ENCODE measurements around the gene CUL7. TPM values are rescaled to one million over a fixed set of nuclear protein-coding genes. Genes with fewer than 3 reads are reported as not detected.
"Not testable (repeated sequence)": the region's sequence is repeated elsewhere in the genome, so short reads cannot be mapped to it uniquely, and the experiment has no call there.

CUL7 gene
- polyA plus RNA-seq (ENCODE audit: insufficient read length), result 52.6 TPM

DNA sequence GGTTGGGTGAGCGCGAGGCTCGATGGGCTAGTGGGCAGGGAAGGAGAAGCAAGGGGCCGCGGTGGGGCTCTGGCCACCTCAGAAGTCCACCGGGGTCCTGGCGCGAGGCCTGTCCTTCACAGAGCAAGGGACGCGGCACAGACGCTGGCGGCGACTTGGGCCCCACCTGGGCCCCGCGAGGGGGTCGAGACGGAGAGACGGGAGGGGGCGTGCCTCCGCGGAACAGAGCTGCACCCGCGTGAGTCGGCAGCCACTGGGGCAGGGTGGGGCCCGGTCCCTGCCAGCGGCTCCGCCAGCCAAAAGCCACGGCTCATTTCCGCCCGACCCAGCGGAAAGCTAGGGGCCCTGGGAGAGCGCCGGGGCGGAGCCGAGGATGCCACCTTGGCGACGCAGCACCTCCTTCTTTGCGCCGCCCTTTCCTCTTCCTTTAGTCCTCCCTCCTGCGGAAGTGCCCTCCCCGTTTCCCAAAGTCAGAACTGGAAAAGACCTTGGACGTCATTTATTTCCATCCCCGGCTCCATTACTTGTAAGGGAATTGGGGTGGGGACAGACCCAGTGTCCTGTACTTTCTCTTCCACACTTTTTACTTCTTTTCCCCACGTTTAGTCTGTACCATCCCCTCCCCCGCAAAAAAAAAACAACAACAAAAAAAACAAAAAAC is at the start of gene CUL7:
Gene CUL7 (minus strand): TSS at position 307 of the 661 bp plus-strand sequence. CDS start 1,063 bp downstream, outside the sequence.
- DNase-seq, result peak; percentile 96

DNA sequence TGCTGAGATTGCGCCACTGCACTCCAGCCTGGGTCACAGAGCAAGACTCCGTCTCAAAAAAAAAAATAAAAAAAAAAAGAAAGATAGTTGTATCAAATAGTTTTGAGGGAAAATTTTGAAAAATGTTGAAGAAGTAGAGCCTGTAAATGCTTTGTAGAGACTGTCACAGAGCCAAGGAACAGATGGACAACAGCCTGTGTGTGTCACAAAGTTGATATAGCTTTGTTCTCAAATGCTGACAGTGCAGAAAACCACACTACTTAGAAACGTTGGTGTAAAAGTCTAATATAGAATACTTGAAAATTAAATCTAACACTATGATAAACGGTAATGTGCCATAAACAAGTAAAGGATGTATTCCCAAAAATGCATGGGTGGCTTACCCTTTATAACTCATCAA is 47.8 kb upstream of the CUL7 start:
- DNase-seq, result no peak

DNA sequence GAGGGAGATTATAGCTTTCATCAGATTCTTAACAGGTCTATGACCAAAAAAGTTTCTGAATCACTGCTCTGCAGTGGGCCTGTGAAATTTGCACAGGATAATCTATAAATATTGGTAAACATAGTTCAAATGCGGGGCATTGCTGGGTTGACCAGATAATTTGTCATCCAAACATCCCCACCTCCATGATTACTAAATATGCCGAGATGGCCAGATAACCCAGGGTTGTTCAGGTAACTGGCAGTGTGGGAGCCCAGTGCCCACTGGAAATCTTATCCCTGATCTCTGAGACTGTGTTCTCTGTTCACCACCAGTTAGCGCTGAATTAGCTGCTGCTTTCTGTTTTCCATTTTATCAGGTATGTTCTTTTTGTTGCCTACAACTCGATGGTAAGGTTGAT is 43.9 kb upstream of the CUL7 start:
- no peak for DNase-seq

DNA sequence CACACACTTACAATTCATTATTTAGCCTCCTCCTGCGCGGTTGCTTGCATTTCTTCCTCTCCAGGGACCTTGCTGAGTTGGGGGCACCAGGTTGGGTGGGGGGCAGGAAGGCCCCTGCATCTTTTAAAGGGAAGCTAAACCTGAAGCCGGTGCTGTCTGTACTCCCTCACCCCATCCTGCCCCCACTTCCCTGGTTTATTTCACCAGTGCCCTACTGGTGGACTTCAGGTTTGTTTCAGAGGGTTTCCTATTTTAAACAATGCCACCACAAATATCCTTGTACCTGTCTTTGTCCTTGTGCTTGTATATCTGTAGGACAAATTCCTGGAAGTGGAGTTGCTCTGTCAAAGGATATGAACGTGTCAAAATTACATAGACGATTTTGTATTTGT is 43.4 kb upstream of the CUL7 start:
- DNase-seq, result no peak

DNA sequence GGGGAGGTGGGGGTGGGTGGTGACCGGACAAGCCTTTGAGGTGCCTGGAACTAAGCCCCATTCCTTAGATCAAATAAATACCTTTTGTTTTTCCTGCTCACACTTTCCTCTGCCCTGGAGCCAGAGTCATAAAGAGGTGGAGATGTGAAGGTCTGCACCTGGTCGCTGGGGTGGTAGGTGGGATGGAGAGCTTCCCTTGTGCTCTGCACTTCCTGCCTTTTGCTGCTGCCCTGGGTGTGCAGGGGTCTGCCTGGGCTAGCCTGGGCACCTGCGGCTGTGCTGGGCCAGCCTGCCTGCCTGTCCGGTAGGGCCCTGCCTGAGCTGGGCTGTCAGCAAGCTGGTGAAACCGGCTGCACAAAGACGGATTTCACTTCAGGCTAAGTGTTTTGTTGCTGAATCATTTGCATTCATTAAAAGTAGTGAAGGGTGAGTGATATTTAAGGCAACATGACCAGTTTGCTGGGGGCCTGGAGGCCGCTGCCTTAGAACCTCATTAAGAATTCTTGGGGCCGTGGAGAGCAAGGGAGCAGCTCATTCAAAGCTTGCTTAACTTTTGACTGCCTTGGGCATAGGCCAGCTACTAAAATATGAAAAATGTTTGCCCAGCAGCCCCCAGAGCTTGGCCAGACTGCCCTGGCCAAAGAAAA is 42.9 kb upstream of the CUL7 start:
- no peak for DNase-seq

DNA sequence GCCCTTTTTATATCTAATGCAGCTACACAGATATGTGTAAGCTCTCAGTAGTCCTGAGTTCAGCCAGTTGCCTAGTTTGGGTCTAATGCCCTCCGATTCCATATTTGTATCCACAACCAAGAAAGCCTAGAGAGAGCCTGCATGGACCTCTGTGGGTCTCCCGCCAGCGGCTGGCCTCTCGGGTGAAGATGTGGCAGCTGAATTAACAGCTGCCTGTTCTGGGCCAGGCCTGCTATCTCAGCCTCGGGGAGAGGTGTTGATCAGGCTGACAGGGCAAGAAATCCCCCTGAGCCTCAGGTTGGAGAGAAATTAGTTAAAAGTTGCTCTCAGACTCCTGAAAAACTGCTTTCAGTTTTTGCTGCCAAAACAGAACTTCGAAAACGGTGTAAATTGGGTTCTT is 42.3 kb upstream of the CUL7 start:
- no peak for DNase-seq

DNA sequence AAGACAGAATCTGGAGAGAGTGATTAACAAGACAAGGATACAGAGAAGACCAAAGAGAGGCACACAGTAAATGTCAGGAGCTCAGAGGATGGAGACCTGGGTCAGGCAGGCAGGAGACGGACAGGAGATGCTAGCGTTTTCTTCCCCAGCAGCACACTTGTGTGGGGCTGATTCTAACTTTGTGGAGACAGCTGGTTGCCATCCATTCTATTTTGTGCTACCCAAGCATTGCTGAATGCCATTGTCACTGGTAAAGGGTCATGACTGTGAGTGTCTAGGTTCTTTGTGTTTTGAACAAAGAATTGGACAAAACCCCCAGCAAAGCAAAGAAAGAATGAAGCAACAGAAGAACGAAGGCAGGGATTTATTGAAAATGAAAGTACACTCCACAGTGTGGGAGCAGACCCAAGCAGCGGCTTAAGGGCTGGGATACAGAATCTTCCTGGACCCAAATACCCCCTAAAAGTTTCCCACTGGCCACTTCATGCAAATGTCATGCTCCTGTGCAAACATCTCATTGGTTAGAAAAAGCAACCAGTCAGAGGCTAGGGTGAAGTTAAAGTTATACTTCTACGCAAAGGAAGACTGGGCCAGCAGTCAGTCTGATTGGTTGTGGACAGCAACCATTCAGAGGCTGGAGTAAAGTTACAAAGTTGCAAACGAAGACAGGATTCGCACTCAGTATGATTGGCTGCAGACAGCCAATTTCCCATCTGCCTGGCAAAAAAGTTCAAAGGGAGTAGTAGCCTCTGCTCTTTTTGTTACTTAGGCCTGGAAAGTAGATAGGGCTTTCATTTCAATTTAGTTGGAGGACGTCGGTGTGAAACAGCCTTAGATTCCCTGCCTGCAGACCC is 40.0 kb upstream of the CUL7 start:
- DNase-seq, result peak; percentile 74

DNA sequence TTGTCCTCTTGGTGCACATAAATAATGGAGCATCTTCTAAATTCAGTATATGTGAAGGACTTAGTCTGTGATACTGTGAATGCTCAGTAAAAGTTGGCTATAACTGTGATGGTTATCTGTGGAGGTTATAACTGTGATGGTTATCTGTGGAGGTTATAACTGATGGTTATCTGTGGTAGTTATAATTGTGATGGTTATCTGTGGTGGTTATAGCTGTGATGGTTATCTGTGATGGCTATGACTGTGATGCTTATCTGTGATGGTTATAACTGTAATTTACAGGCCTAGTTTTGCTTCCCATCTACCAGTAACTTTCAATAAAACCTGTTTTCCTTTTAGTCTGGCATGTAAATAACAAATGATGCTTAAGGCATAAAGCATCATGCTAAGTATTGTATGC is 39.0 kb upstream of the CUL7 start:
- DNase-seq, result no peak

DNA sequence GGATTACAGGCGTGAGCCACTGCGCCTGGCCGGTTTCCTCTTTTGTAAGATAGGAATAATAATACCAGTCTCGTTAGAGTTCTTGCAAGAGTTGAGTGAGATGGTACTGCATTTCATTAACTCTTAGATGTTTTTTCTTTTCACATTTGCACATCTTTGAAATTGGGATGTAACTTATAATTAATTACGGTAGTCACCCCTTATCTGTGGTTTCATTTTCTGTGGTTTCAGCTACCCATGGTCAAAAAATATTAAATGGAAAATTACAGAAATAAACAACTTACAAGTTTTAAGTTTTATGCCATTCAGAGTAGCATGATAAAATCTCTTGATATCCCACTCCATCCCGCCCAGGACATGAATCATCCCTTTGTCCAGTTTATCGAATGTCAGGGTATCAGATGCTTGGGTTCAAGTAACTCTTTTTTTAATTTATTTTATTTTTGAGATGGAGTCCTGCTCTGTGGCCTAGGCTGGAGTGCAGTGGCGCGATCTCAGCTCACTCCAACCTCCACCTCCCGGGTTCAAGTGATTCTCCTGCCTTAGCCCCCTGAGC is 37.9 kb upstream of the CUL7 start:
- DNase-seq, result no peak

DNA sequence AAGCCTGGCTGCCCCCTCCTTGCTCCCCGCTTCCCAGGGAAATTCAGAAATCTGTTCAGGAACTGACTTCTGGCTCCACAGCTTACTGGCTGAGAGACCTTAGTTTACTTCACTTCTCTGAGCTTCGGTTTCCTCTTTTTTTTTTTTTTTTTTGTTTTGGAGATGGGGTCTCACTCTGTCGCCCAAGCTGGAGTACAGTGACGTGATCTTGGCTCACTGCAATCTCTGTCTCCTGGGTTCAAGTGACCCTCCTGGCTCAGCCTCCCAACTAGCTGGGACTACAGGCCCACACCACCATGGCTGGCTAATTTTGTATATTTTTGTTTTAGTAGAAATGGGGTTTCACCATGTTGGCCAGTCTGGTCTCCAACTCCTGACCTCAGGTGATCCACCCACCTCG is 37.4 kb upstream of the CUL7 start:
- no peak for DNase-seq

DNA sequence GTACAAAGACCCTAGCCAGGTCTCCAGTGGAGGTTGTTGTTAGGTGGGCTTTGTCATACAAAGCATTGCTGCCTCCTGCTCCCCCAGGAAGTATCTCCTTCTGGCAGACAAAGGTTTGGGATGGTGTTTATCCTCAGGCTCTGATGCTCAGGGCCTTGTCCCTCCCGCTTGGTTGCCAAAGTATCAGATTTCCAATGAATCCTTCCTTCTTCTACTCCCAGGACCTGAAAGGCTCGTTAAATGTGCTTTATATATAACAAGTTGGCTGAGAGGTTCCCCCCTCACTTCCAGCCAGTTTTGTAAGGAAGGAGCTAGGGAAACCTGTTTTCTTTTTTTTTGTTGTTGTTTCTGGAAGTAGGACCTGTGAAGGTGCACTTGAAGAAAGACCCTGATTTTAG is 36.9 kb upstream of the CUL7 start:
- DNase-seq, result no peak

DNA sequence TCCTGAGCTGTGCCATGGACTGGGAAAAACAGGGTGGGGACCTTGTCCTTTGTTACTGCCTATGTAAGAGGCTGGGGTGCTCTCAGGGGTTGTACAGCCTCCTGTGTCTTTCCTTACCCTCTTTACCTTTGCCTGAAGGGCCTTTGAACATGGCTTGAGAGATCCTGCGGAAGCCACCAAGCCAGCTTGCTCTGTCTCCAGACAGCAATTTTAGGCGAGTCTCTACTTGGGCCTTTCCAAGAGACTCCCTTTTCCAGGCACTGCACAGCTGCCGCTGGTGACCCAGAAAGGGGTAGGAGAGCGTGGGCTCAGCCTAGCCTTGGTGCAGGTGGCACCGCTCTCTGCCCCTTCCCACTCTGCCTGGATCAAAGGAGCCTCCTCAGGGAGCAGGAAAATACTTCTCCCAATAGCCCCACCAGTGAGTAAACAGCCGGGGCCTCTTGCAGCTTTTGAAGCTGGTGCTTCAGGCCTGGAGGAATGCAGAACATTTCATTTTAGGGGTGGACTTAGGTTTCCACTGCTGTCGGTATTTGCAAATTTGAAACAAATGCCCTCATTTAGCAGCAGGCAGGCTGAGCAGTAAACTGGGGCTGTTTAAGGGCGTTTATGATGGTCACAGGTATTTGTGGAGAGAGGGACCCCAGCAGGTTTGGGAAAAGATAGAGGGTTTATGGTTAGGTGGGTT is 36.4 kb upstream of the CUL7 start:
- DNase-seq, result no peak

DNA sequence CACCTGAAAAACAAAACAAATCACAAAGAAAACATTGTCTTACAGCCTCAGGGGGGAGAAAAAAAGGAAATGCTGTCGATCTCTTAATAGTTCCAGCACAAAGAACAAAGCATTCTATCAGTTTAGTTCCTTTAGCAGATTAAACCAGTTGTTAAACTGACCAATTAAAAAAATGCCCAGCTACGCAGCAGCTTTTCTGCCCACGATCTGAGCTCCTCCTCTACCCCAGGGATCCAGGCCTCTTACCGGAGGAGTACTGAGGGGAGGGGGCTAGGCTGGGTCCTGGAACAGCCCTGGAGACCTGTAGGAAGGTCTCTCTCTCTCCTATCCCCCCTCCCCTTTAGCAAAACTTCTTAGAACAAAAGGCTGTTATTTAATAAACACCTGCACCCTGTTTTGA is 35.8 kb upstream of the CUL7 start:
- DNase-seq, result no peak

DNA sequence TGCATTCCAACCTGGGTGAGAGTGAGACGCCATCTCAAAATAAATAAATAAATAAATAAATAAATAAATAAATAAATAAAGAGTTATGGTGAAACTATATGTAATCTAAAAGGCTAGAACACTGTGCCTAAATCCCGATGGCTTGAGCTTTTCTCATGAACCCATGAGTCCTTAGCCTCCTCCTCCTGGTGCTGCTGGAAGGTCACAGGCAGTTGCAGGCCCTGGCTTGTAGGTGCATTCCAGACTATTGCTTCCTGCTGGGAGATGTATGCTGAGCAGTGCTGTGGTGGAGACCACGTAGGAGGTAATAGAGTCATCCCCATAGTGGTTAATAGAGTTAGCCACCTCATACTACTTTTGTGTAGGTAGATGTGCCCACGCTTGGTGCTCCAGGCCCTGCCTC is 35.0 kb upstream of the CUL7 start:
- no peak for DNase-seq

DNA sequence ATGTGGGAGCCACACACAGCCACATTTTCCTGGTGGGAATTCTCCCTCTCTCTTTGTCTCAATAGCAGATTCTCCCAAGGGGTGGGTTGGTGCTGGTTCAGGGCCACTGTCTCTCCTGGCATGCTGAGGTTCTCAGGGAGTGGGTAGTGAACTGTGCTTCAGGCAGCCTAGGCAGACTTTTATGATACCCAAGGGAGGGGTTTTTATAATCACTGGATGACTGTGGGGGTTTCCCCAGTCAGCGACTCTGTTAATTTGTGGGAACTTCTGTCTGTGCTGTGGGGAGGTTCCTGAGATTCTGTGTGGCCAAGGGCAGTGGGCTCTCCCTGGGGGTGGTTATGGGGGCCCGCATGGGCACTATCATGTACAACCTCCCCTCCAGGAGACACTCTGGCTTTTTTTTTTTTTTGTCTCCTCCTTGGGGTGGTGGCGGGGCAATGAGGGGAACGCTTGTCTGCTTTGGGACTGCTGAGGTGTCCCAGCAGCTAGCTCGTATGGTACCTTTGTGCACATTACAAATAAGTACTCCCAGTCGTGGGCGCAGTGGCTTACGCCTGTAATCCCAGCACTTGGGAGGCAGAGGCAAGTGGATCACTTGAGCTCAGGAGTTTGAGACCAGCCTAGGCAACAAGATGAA is 32.5 kb upstream of the CUL7 start:
- DNase-seq, result no peak

DNA sequence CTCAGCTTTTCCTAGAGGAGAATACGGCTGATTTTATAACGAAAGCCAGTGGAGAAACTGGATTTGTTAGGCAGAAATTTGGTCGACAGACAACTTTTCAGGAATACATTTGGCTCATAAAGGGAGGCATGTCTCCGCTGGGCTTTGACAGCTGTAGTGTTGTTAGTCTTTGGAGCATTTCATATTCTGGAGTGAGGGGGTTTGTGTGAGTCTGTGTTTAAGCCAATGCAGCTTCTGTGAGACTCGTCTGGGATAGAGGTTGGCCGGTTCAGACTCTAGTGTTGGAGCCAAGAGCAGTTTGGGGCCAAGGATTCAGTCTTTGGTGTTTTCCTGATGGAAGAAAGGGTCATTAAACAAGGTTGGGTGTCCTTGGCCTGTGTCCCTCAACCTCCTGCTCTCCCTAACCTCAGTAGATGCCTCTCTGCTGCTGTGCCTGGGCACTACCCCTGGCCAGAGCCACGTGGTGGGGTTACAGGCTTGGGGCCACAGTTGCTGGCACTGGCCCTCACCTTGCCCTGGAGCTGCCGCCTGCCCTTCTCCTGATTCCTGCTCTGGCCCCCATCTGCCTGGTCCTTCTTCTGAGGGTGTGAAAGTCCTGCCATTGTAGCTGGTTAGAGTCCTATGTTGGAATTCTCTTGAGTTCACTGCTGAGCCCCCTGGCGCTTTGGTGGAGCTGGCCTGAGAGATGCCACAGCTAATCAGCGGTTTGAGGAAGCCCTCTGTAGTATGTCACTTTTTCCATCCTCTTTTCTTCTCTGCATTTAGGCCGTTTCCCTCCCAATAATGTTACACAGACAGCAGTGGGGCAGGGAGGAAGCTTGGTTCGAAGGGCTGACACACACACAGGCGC is 29.4 kb upstream of the CUL7 start:
- DNase-seq, result peak; percentile 78

DNA sequence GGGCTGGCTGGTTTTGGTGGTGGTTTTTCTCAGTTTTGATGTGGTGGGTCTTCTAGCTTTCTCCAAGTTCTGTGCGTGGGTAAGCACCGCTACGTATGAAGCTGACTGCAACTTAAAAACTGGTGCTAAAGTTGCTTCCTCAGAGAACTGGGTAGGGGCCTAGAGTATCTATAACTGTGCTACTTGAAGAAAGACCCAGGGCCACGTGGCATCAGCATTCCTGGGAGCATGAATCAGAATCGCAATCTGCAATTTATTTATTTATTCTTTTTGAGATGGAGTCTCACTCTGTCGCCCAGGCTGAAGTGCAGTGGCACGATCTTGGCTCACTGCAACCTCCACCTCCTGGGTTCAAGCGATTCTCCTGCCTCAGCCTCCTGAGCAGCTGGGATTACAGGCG is 28.3 kb upstream of the CUL7 start:
- not testable (repeated sequence) for DNase-seq

DNA sequence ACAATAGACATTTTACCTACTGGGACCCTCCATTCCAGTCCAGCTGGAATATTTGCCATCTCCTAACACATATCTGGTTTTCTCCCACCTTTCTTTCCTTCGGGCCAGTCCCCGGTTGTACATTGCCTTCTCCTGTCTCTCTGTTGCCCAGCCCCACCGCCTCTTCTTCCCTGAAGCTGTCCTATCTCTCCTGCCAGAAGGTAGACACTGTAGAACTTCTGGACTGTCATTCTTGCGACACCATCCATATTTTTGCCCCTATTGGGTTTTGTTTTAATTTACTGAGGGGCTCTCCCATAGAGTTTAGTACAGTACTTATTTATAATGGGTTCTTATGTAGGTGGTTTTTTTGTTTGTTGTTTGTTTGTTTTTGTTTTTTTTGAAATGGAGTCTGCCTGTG is 27.4 kb upstream of the CUL7 start:
- DNase-seq, result no peak

DNA sequence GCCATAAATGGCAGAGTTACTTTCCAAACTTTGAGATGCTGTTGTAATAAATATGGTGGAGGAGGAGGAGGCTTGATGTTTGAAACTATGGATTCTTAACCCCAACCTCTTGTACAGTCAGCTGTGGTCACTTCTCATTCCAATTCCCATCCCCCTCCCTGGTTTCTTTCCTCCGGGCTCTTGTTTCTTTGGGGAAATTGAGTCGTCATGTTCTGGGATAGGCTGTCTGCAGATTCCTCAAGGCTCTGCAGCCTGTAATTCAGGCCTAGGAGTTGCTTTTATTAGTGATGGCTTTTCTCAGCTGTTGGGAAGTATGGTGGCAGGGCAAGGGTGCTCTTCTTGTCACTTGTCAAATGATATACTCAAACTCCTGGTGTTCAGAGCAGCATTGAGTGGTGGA is 25.0 kb upstream of the CUL7 start:
- no peak for DNase-seq

DNA sequence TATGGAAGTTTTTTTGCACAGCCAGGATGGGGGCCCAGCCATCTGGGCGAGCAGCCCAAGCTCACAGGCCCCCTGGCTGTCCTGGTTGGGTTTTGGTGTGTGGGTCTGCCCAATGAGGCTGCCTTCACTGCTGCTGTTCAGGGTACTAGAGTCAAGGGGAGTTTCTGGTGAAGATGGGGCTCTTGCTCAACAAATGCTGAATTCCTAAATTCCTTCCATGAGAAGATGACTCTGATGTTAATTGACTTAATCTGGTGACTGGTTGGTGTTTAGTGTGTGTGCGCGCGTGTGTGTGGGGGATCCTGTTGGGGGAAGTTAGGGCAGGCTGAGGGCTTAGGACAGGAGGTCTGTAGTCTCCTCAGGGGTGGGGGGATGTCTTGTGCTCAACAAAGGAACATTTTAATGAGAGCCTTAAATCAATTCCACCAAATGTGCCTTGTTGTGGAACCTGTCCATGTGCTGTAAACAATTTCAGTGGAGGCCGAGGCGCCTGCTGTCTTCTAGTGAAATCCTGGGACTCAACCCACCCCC is 24.4 kb upstream of the CUL7 start:
- DNase-seq, result no peak

DNA sequence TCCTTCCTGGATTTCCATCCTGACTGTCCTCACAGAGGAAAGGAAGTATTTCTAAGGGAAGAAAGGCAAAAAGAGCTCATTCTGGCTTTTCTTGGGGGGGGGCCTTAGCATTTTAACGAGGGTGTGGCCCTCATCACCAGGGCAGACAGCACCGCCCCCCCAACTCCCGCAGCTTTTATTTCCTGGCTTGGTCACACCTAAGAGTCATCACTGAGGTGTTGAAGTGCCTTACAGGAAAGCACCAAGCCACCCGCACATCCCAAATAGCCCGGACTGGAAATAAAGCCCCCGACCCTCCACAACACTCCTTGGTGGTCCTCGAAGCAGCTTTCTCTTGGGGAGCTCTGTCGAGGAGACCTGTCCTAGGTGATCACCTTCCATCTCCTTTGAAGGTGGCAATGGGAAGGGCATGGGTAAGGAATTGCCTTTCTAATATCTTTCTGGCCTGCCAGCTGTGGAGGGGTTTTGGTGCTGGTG is 23.7 kb upstream of the CUL7 start:
- DNase-seq, result no peak

Measured in hindlimb muscle (tissue), 1 donor.